ENCODE results near the gene CIART.
"Not testable (repeated sequence)": the region's sequence is repeated elsewhere in the genome, so short reads cannot be mapped to it uniquely, and the experiment has no call there.

The CIART gene

DNA sequence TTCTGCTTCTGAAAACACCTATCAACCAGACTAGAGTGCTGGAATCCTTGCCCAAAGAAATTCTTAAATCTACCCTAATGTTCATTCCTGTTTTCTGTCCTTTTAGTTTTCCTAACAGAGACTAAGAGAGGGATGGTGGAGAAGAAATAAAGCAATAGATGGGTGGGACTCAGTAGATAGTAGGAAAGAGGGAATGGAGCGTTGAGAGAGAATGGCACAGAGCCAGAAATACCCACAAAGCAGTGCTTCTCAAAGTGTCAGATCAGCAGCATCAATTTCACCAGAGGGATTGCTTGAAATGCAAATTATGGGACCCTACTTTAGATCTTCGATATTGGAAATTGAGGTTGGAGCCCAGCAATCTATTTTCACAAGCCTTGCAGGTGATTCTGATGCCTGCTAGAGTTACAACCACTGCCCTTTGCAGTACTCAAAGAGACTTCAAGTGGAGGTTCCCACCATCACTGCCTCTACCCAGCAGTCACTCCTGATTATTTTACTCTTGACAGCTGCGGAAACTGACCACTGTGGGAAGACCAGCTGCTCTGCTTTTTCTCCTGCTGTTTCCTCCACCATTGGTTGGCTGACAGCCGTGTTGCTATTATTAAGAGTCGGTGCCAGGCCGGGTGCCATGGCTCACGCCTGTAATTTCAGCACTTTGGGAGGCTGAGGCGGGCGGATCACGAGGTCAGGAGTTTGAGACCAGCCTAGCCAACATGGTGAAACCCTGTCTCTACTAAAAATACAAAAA is 27.6 kb downstream of the CIART start:
- no peak for DNase-seq (ENCODE audit: low spot score)

DNA sequence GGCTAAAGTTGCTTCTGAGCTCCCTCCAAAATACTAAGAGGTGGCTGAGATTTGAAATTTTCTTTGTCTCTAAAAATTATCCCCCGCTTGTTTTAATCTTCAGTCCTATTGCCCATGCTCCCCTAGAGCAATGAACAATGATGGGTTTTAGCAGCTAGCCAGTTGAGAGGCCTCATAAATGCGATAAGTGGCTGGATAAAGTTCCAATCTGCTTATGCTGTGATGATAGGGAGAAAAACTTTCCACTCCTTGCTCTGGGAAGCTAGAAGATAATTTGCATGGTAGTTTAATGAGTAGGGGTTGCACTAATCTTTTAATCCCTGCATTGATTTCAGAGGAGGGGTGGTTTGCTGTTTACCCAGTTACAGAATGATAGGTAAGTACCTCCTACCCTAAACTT is 29.4 kb downstream of the CIART start:
- no peak for DNase-seq (ENCODE audit: low spot score)

DNA sequence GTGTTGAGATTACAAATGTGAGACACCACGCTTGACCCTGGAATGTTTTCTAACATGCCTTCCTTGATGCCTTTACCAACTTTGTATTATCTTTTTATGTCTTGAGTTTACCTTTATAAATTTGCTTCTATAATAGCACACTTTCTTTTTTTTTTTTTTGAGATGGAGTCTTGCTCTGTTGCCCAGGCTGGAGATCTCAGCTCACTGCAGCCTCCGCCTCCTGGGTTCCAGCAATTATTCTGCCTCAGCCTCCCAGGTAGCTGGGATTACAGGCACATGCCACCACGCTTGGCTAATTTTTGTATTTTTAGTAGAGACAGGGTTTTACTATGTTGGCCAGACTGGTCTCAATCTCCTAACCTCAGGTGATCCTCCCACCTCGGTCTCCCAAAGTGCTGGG is 32.3 kb downstream of the CIART start:
- DNase-seq (ENCODE audit: low spot score), result not testable (repeated sequence)

DNA sequence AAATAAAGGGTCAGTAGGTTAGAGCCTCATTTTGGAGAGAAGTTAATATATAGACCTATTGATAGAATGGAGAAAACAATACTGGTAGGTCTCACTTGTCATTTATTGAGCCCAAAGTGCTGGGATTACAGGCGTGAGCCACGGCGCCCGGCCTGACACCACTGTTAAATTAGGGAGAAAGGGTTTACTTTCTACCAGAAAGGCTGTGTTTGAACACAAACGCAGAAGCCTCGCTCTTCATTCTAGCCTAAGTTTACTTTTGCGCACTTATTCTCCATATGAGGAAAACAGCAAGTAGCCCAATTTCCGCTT is 38.3 kb downstream of the CIART start:
- DNase-seq (ENCODE audit: low spot score), result no peak

DNA sequence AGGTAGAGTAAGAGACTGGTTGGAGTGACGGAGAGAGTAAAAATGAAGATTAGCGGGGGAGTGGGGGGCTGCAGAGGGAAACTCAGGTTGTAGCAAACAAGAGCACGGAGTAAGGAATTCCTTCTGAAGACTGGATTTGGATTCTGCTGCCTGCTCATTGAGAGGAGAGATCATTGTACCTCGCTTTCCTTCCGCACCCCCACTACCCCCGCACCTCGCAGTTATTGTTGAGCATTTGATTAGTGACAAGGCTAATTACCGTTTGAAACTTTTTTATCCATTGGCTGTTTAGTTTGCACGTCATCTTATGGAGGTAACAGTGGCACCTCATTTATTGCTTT is 39.4 kb downstream of the CIART start:
- DNase-seq (ENCODE audit: low spot score), result peak; percentile 11

DNA sequence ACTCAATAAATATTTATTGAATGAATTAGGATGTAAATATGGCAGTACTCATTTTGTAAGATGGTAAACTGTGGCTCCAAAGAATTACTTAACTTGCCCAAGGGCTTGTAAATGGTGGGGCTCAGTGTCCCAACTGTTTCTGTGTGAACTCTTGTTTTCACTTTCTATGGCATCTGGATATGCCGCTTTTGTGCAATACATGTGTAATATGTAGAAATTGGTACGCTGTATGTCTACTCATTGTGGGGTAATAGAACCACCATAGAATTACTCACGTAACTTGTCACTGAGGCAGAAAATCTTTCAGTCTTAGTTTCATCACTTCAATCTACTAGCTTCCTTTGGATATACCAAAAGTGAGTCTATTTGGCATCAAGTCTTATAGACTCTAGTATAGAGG is 40.0 kb downstream of the CIART start:
- DNase-seq (ENCODE audit: low spot score), result no peak

DNA sequence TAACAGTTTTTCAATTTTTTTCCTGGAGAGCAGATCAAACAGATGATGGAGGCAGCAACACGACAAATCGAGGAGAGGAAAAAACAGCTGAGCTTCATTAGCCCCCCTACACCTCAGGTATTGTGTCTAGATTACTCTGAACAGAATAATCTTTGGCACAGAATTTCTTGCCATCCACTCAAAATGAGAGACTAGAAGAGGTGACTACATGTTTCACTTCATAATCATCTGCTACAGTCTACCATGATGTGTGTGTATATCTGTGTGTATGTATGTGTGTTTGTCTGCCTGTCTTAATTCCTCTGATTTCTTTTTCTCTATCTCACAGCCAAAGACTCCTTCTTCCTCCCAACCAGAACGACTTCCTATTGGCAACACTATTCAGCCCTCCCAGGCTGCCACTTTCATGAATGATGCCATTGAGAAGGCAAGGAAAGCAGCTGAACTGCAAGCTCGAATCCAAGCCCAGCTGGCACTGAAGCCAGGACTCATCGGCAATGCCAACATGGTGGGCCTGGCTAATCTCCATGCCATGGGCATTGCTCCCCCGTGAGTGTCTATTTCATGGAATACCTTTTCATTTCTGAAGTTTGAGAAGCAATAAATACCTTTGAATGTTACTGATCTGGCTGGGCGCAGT is 50.4 kb downstream of the CIART start:
- DNase-seq (ENCODE audit: low spot score), result no peak

Data from GM03348 (cell line).